Body of pancreas (tissue), 4 donors: ENCODE results near the gene P3H2. TPM values are rescaled to one million over a fixed set of nuclear protein-coding genes. Genes with fewer than 3 reads are reported as not detected.

Source experiments
- ATAC-seq: fragments of 150-250 bp; one replicate; pipeline ENCODE4 v1.9.1; 2016
- DNase-seq, 4 donors: peaks; one replicate each; pipeline ENCODE4 v3.0.0-alpha.2; 2019
- H3K27ac ChIP-seq, 4 donors: fragments of 200-600 bp; sonication (generic); 1 replicate in 3 of 4; 2 replicates in 1 of 4; pipeline versions ENCODE4 v1.5.1 to v1.6.1; 2016 to 2019; ENCODE audit warnings: mild to moderate bottlenecking in 1 of 4, mixed read lengths in 1 of 4, moderate library complexity in 1 of 4
- H3K27me3 ChIP-seq, 2 donors: fragments of 200-600 bp; sonication (generic); one replicate each; pipeline ENCODE4 v1.6.0; 2016; ENCODE audit warnings: mild to moderate bottlenecking in 1 of 2
- H3K36me3 ChIP-seq, 2 donors: fragments of 200-600 bp; sonication (generic); replicated peaks in 1 of 2; 2 replicates each; pipeline ENCODE4 v1.5.1; 2016; ENCODE audit warnings: low read depth in 2 of 2; ENCODE audit not compliant: insufficient read depth in 1 of 2
- H3K4me1 ChIP-seq: fragments of 200-600 bp; sonication (generic); one replicate; pipeline ENCODE4 v1.6.0; 2016
- H3K4me3 ChIP-seq, 2 donors: fragments of 200-600 bp; sonication (generic); 1 replicate in 1 of 2; 2 replicates in 1 of 2; pipeline ENCODE4 v1.5.1; 2016 to 2019
- H3K9me3 ChIP-seq, 3 donors: fragments of 200-600 bp; sonication (generic); 1 replicate in 2 of 3; 2 replicates in 1 of 3; pipeline ENCODE4 v1.5.1; 2016
- CTCF ChIP-seq, 7 experiments: fragments of 450-650 bp in 4 of 7; fragments of 200-600 bp in 3 of 7; sonication (generic) in 3 of 7; IDR thresholded peaks; one replicate each; pipeline ENCODE4 v1.5.1; 2016 to 2019; ENCODE audit warnings: antibody characterized with exemption in 7 of 7
- POLR2A ChIP-seq, 3 donors: fragments of 450-650 bp; IDR thresholded peaks; one replicate each; pipeline ENCODE4 v1.6.1; 2016; ENCODE audit warnings: antibody characterized with exemption in 3 of 3, mild to moderate bottlenecking in 2 of 3
- WGBS, 2 donors: methylation state at CpG; one replicate each; pipeline ENCODE4 v1.1.5; 2017; 5-methylcytosine and 5-hydroxymethylcytosine counted together
- intact Hi-C: fragments of 100-400 bp; cut with DNase I; formaldehyde crosslinking; loops from one replicate; pipeline ENCODE4 v1.15.1; 2023
- total RNA-seq, 2 donors: library from RNA; depleted of rRNA; stranded (reverse); fragments of >200 nt; gene quantifications; one replicate each; pipeline ENCODE4 v1.1.0, GENCODE V29; 2016

Gene P3H2
- total RNA-seq, 2 donors from 2014 or later, result 3.0 to 35.5 TPM

DNA sequence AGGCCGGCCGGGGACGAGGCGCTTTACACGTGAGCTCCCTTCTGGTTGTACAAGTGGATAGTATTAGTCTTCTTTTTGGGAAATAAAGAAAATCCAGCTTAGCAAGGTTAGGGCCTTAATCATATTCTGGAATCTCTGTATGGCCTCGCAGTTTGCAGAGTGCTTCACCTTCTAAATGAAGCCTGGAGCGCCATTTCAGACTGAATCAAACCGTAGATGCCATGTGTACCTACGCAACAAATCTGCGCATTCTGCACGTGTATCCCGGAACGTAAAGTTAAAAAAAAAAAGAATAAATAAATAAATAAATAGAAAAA lies 322 bp upstream of the P3H2 start:
- Histone ChIP-seq H3K4me3 (no peak overlapping the region), H3K4me1 (peaks cover 17% of the 10 kb centered on the region), H3K27ac (peak overlapping the region in 3 of 4 donors; percentile 66 to 79 (median 70)), H3K27me3 (no peaks in the 10 kb centered on the region), H3K36me3 (no peaks in the 10 kb centered on the region), H3K9me3 (no peaks in the 10 kb centered on the region)
- WGBS, 2 donors, result 28 to 42% methylated on average over 12 to 13 of the region's 13 CpGs
- no peak for ATAC-seq
- intact Hi-C loops, result no loop called here
- DNase-seq, result no peak
- no peak for TF ChIP-seq POLR2A (IDR thresholded peaks at IDR 0.05)
- peak in 1 of 7 experiments; percentile 3 for TF ChIP-seq CTCF (IDR thresholded peaks at IDR 0.05)

DNA sequence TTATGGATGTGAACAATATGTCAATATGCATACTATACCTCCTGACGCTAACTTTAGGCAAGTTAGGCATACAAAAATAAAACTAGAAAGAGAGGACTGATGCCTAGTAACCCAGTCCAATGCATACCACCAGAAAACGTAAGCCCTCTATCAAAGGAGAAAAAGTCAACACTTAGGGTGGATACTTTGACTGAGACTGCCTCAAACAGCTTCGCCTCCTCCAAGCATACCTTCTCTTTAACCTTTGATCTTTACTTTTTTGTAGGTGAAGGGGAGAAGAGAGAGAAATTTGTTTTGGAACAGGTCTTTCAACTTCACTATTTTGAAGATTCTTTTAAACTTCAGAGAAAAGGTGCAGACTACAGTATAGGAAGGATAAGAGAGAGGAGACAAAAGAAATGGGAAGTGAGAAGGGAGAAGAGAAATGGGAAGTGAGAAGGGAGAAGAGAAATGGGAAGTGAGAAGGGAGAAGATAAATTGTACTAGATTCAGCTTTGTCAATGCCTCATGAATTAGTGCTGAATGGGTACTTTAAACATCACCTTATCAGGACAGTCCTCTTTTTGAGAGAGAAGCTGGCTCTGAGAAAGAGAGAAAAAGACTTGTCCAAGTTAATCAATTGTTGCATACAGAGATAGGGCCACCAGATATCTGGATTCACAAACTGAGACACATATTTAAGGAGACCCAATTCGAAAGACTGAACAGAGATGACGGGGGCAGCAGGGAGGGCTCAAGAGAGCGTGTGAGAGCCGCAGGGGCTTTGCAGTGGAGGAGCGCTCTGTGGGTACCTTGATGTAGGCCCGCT lies 1.0 kb downstream of the P3H2 start:
- no peaks in the 10 kb centered on the region for H3K36me3 ChIP-seq
- no peak for ATAC-seq
- DNase-seq, result no peak
- peaks cover 13% of the 10 kb centered on the region for H3K4me1 ChIP-seq
- H3K27ac ChIP-seq, result peak overlapping the region in 2 of 4 donors; percentile 66 to 79
- no peaks in the 10 kb centered on the region for H3K9me3 ChIP-seq
- H3K4me3 ChIP-seq, result peak overlapping the region in 1 of 2 donors; percentile 59
- 27 to 33% methylated on average over 9 of the region's 9 CpGs for WGBS, 2 donors
- H3K27me3 ChIP-seq, result no peaks in the 10 kb centered on the region
- intact Hi-C loops, result no loop called here
- TF ChIP-seq POLR2A (IDR thresholded peaks at IDR 0.05), result no peak
- TF ChIP-seq CTCF (IDR thresholded peaks at IDR 0.05), result no peak

DNA sequence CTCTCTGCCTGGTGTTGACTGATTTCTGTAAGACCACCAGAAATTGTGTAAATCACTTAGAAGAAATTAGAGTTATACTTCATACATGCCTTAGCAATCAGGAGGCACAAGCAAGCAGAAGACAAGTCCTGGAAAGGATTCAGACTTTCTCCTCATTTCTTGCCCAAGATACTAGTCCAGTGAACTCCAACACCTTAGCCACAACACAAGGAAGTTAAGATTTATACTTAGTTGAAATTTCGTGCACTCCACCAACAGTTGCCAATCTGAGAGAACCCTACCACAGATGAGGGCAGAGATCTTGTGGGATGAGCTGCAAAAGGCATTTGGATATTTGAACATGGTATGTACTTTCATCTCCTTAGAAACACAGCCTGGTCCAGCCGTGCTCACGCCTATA lies 2.3 kb downstream of the P3H2 start:
- H3K27me3 ChIP-seq, result no peaks in the 10 kb centered on the region
- peaks cover 13% of the 10 kb centered on the region for H3K4me1 ChIP-seq
- TF ChIP-seq POLR2A (IDR thresholded peaks at IDR 0.05), result no peak
- no peak for TF ChIP-seq CTCF (IDR thresholded peaks at IDR 0.05)
- H3K4me3 ChIP-seq, result no peak overlapping the region
- ATAC-seq, result no peak
- intact Hi-C loops, result no loop called here
- no peaks in the 10 kb centered on the region for H3K9me3 ChIP-seq
- H3K27ac ChIP-seq, result no peak overlapping the region
- H3K36me3 ChIP-seq, result no peaks in the 10 kb centered on the region
- DNase-seq, result no peak
- WGBS, 2 donors, result 65 to 66% methylated on average over 3 of the region's 3 CpGs

DNA sequence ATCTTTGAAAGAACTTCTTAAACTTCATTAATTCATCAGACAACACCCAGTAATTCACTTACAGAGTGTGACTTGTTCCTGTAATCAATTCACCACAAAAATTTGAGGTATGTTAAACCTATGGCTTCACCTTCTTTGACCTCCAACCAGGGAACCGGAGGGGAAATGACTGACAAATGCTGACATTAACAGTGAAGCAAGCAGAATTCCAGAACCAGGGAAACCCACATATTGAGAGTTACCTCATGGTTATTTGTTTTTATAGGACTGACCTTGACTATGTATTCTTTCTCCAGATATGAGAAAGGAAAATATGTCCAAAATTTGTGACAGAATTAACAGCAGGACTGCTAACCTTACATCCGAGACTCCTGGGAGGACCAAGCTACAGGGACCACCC lies 2.7 kb downstream of the P3H2 start:
- Histone ChIP-seq H3K4me1 (peaks cover 13% of the 10 kb centered on the region), H3K27me3 (no peaks in the 10 kb centered on the region), H3K9me3 (no peaks in the 10 kb centered on the region), H3K4me3 (no peak overlapping the region), H3K36me3 (no peaks in the 10 kb centered on the region), H3K27ac (no peak overlapping the region)
- no peak for TF ChIP-seq POLR2A (IDR thresholded peaks at IDR 0.05)
- TF ChIP-seq CTCF (IDR thresholded peaks at IDR 0.05), result no peak
- intact Hi-C loops, result no loop called here
- 43 to 48% methylated on average over 2 of the region's 2 CpGs for WGBS, 2 donors
- no peak for DNase-seq
- no peak for ATAC-seq

- no peak for ATAC-seq
- TF ChIP-seq POLR2A (IDR thresholded peaks at IDR 0.05), result no peak
- TF ChIP-seq CTCF (IDR thresholded peaks at IDR 0.05), result no peak
- H3K27me3 ChIP-seq, result no peaks in the 10 kb centered on the region
- peaks cover 13% of the 10 kb centered on the region for H3K4me1 ChIP-seq
- no peaks in the 10 kb centered on the region for H3K36me3 ChIP-seq
- no peak for DNase-seq
- WGBS, 2 donors, result 74 to 75% methylated on average over 3 of the region's 3 CpGs
- intact Hi-C loops, result no loop called here
- H3K27ac ChIP-seq, result no peak overlapping the region
- no peaks in the 10 kb centered on the region for H3K9me3 ChIP-seq
- no peak overlapping the region for H3K4me3 ChIP-seq
These were observed 4.1 kb downstream of the P3H2 start for GRCh38 chr3:190116551-190117067.
